Measurements from ENCODE around the gene LIX1L. TPM values are rescaled to one million over a fixed set of nuclear protein-coding genes. Genes with fewer than 3 reads are reported as not detected.

LIX1L gene
- total RNA-seq: 33.4 and 39.2 TPM in 2 replicates
- polyA plus RNA-seq: 46.4 and 59.0 TPM in 2 replicates

GRCh38 chr1:145957443-145958319, at the start of gene LIX1L:
Gene LIX1L, minus strand, starts transcription at chr1:145958017. Its CDS starts 90 bp downstream, at chr1:145957927.
- Histone ChIP-seq H3K9me3 (ENCODE audit: low read depth) (no peaks in the 10 kb centered on the region), H3K27me3 (peaks cover 3% of the 10 kb centered on the region), H3K4me3 (peak within 1 kb of the TSS; percentile 73), H3K27ac (peak within 1 kb of the TSS; percentile 99), H3K36me3 (no peaks in the 10 kb centered on the region), H3K4me1 (ENCODE audit: low read depth) (peaks cover 38% of the 10 kb centered on the region)
- TF ChIP-seq CTCF (IDR thresholded peaks at IDR 0.05; ENCODE audit: low read depth, low read length): no peak
- DNase-seq (ENCODE audit: low read depth in 1 of 2, low spot score in 1 of 2): peak; percentile 98 to 99

GRCh38 chr1:146001709-146002108, 43.9 kb upstream of the LIX1L start:
- H3K9me3 ChIP-seq (ENCODE audit: low read depth): no peaks in the 10 kb centered on the region
- no peak overlapping the region for H3K4me3 ChIP-seq
- peaks cover 23% of the 10 kb centered on the region for H3K4me1 ChIP-seq (ENCODE audit: low read depth)
- no peak overlapping the region for H3K27ac ChIP-seq
- no peak for DNase-seq (ENCODE audit: low read depth in 1 of 2, low spot score in 1 of 2)
- TF ChIP-seq CTCF (IDR thresholded peaks at IDR 0.05; ENCODE audit: low read depth, low read length): no peak
- no peaks in the 10 kb centered on the region for H3K27me3 ChIP-seq
- no peaks in the 10 kb centered on the region for H3K36me3 ChIP-seq

- TF ChIP-seq CTCF (IDR thresholded peaks at IDR 0.05; ENCODE audit: low read depth, low read length): no peak
These were observed 41.7 kb upstream of the LIX1L start for GRCh38 chr1:145999321-146000024.

GRCh38 chr1:145997718-145998023, 39.9 kb upstream of the LIX1L start:
- DNase-seq (ENCODE audit: low read depth in 1 of 2, low spot score in 1 of 2): no peak
- no peak for TF ChIP-seq CTCF (IDR thresholded peaks at IDR 0.05; ENCODE audit: low read depth, low read length)
- H3K4me1 ChIP-seq (ENCODE audit: low read depth): peaks cover 33% of the 10 kb centered on the region
- H3K9me3 ChIP-seq (ENCODE audit: low read depth): no peaks in the 10 kb centered on the region
- peak overlapping the region; percentile 92 for H3K27ac ChIP-seq
- H3K27me3 ChIP-seq: no peaks in the 10 kb centered on the region
- H3K36me3 ChIP-seq: peaks cover 27% of the 10 kb centered on the region
- H3K4me3 ChIP-seq: peak overlapping the region; percentile 98

More at GRCh38 chr1:145999321-146000024, 41.7 kb upstream of the LIX1L start:
- Histone ChIP-seq H3K27ac (peak overlapping the region; percentile 78), H3K4me3 (no peak overlapping the region), H3K36me3 (peaks cover 9% of the 10 kb centered on the region), H3K4me1 (ENCODE audit: low read depth) (peaks cover 23% of the 10 kb centered on the region), H3K9me3 (ENCODE audit: low read depth) (no peaks in the 10 kb centered on the region), H3K27me3 (no peaks in the 10 kb centered on the region)
- DNase-seq (ENCODE audit: low read depth in 1 of 2, low spot score in 1 of 2): peak in 1 of 2 donors; percentile 49

GRCh38 chr1:145997016-145997717, 39.4 kb upstream of the LIX1L start:
- H3K36me3 ChIP-seq: peaks cover 30% of the 10 kb centered on the region
- no peak for TF ChIP-seq CTCF (IDR thresholded peaks at IDR 0.05; ENCODE audit: low read depth, low read length)
- no peaks in the 10 kb centered on the region for H3K27me3 ChIP-seq
- no peak for DNase-seq (ENCODE audit: low read depth in 1 of 2, low spot score in 1 of 2)
- H3K4me3 ChIP-seq: peak overlapping the region; percentile 98
- H3K27ac ChIP-seq: peak overlapping the region; percentile 92
- H3K9me3 ChIP-seq (ENCODE audit: low read depth): no peaks in the 10 kb centered on the region
- H3K4me1 ChIP-seq (ENCODE audit: low read depth): peaks cover 36% of the 10 kb centered on the region

Data from cardiac muscle cell (in vitro differentiated cells and primary cell).